G401.6 (cell line): ENCODE measurements around the gene ELOVL6.
A peak's percentile ranks its signal among the peaks of the same experiment; 100 is the strongest.
"Not testable (repeated sequence)": the region's sequence is repeated elsewhere in the genome, so short reads cannot be mapped to it uniquely, and the experiment has no call there.

ENCODE experiments used
- FAIRE-seq: peaks from 2 replicates; lab custom pipeline; 2012; peaks lifted over from hg19 to GRCh38; lab: Jason Lieb, UNC

Gene ELOVL6

DNA sequence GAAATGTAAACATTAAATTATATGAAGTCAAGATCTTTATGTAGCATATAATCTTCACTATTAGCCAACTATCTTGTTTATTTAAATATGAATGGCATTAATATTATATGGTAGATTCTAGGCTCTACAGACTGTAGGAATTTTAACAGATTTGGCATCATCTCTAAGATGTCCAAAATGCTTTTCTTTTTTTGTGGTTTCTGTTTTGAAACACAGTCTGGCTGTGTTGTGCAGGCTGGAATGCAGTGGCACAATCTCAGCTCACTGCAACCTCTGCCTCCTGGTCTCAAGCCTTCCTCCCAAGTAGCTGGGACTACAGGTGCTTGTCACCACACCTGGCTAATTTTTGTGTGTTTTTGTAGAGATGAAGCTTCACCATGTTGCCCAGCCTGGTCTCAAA is 76.2 kb downstream of the ELOVL6 start:
- FAIRE-seq, result no peak

DNA sequence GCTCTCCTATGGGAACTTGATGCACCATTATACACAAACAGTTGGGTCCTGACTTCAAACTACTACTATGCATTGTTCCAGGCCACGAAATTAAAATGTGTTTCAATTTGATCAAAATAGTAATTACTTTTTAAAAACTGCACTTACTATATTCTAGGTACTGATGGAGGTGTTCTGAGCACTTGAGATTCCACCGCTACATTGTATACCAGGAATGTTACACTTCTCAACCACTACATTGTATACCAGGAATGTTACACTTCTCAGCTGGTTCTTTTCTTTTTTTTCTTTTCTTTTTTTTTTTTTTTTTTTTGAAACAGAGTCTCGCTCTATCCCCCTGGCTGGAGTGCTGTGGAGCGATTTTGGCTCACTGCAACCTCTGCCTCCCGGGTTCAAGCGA is 77.9 kb downstream of the ELOVL6 start:
- FAIRE-seq, result no peak

DNA sequence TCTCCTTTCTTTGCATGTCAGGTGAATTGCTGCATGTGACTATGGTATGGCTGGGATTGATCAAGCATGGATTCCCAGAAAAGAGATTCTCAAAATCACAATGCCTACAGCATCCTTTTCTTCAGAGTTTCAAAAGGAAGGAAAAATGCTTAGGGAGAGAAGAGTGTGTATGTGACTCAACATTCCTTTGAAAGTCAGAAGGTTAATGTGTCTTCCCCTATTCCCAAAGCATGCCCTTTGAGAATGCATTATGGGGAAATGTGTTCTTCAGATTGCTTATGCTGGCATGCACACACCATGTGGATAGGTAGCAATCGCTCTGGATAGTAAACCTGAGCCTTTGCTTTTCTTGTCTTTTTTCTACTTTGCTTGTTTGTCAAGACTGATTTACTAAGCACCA is 78.5 kb downstream of the ELOVL6 start:
- FAIRE-seq, result no peak

DNA sequence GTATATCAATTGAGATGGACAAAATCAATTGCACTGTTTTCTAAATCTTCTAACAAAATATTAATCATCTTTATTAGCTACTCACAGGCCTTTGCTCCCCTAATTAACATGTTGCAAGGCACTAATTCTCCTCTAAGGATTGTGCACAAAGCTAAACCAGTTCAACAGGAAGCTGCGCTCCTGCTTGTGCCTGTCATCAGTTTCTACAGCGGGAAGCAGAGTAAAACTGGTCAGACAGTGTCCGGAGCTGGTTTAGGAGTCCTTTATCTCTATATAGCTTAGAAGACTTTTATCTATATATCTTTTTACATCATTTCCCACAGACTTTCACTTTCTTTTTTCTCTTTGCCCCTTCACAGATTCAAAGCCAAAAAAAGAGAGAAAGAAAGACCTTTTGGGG is 79.1 kb downstream of the ELOVL6 start:
- no peak for FAIRE-seq

DNA sequence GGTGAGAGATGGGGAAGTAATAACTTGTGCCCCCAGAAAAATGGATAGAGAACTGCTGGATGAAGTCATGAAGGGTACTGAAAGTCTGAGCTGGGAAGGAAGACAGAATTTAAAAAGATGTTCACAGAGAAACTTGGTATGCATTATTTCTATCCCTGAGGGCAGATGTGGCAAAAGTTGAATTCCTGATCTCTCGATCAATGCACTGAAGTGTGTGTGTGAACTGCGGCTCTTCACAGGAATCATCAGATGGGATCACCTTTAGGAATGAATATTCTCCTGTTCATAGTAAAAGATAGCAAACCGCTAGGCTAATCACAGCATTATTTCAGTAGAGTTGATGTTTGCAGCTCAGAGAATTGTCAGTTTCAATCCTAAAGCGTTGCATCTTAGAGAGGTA is 86.4 kb downstream of the ELOVL6 start:
- FAIRE-seq, result no peak

DNA sequence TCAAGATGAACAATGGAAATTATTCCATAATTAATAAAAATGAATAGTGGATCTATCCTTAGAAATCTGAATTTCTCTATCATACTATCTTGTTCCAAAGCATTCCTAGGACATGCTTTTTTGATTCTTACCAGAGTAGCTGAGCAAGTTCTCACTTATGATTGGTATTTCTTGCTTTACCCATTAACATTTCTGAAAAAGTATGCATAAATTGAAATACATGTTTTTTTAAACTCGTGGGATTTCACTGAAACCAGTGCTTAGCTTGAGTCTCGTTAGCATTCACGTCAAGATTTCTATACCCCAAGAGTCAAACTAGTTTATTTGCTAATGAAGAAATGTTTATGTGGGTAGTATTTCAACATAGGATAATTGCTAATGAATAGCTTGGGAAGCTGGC is 89.0 kb downstream of the ELOVL6 start:
- no peak for FAIRE-seq

DNA sequence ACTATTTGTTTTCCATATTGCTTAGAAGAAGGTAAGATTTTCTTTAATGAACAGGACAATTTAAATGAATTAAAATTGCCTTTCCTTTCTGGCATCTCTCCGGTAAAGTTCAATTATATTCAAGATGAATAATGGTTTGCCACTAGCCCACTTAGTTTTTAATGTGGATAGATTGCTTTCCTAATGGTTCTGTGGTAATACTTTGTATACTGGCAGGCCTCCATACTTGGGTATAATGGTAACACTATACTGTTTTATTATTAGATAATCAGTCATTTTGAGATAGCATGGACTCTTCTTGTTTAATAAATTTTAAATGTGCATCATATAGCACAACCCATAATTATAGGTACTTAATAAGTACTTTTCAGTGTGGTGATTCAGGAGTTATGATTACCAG is 89.5 kb downstream of the ELOVL6 start:
- FAIRE-seq, result no peak

DNA sequence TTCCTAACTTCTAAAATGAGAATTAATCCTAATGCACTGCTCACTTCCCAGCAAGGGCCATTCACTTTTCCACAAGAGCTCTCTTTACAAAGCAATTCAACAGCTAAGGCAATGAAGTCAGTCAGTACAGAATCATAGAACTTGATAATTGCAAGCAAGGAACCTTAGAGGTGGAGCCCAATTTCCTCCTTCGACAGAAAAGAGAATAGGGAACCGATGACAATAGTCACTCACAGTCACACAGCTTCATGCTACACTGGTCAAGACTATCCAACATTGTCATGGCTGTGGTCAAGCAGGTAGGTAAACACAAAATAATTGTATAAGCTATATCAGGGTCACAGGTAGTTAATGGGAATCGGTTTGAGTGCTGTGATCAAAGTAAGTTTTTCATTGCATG is 90.0 kb downstream of the ELOVL6 start:
- no peak for FAIRE-seq

DNA sequence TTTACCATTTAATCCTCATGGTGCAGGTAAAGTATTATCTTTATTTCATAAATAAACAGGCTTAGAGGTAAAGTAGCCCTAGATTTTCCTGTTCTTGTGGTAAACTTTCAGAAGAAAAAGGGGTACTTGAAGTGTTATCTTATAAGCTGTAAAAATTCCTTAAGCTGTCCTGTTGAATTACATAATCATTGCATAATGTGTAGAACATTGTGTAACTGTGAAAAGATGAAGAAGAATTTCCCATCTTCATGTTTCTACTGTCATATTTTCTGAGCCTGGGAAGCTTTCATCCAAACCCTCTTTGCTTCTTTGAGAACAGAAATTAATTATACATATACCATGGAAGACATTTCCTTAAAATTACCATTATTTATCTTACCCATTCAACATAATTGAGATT is 90.5 kb downstream of the ELOVL6 start:
- FAIRE-seq, result no peak

DNA sequence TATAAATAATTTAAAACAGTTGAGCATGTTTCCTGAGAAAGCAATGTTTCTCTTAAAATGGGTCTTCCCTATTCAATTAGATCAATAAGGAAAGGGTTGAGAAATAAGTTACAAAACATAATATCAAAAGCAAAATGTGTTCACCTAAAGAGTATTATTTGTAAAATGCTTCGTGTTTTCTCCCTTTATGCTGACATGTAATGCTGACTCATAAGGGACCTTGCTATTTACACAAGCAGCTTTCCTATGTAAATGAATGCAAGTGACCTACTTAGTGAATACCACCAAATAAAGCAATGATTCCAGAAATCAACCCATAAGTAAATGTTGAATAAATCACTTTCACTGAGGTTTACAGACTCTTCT is 91.5 kb downstream of the ELOVL6 start:
- no peak for FAIRE-seq

DNA sequence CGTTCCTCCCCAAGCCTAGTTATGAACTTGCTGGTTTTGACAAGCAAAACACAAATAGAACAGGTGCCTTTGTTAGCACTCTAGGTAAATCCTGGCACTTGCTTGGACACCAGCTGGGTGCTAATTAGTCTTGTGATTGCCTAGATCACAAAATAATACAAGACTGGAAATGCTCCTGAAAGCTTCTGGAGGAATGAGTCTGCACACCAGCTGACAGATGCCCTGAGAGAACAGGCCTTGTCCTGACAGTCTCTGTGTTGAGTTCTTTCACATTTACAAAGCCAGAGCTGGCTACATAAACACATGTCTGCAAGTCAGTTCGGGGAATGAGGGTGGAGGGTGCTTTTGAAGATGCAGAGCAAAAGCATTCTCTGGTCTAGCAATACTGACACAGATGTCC is 93.8 kb downstream of the ELOVL6 start:
- no peak for FAIRE-seq

DNA sequence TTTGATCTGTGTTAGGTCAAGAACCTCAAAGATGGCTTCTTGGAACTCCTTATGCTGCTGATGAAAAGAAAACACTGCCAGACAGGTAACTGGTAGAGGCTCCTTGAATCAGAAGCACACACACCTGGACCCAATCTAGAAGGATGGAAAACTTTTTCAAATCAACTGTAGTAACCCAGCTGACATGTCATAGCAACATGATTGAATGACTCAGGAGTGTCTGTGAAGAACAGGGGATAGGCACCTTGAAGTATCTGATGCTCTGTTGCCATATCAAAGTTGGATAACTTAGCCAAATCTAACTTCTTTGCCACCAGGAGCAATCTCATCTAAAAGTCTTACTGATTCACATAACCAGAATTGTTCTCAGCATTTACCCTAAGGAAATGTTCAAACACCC is 98.8 kb downstream of the ELOVL6 start:
- no peak for FAIRE-seq

DNA sequence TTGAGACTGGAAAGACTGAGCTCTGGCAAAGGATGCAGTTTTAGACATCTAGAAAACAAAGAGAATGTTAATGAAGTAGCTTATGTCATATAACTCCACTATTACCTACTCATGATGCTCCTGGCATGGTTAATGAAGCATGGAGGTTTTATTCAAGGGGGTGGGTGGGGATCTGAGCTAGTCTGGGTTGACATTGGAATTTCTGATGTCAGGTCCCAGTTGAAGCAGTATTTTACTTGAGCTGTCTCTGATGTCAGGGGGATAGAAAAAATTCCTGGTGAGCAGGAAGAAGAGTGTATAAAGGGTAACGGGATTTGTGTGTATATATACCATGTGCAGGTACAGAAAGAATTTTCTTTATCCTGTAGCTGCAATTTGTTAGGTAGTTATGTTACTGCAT is 102.0 kb downstream of the ELOVL6 start:
- no peak for FAIRE-seq

DNA sequence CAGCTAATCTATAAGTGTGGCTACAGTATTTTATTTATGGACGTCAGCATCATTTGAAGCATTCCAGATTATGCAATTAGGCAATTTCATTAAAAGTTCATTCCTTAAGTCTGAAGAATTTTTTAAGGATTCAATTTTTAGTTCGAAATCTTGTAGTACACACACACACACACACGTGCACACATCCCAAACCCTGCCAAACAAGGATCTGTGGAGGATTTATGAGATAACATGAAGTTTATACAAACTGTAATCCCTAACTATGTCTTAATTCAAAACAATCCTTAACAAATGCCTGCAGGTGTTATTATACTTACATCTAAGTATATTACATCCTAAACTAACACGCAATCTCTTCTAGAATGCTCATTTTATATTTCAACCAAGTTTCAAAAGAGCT is 105.8 kb downstream of the ELOVL6 start:
- no peak for FAIRE-seq

DNA sequence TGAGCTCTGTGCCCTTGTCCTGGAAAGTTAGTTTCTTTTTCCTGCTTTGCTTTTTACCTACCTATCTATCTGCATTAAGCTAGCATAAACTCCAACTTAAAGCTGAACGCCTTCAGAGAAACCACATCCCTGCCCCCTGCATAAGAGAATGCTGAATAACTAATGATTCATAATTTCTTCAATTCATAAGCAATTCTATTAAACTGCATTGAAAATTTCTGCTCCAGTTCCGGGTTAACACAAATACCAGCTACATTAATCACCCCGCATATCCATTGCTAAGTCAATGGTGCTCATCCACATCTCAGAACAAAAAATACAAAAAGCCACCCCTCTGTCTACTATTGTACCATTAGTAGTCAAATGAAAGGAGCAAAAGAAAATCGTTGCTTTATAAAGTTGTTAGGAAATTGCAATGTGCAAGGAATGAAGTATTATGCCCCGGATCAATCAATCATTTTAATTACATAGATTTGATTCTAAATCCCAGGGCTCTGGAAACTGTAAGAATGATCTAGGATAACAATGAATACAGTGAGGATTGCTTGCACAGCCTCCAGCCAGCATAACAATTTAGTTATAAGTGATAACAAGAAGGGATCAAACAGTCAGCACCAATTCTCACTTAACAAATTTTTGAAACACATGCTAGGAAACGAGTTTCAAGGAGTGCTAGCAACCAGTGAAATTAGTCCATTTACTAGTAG is 106.8 kb downstream of the ELOVL6 start:
- FAIRE-seq, result no peak

DNA sequence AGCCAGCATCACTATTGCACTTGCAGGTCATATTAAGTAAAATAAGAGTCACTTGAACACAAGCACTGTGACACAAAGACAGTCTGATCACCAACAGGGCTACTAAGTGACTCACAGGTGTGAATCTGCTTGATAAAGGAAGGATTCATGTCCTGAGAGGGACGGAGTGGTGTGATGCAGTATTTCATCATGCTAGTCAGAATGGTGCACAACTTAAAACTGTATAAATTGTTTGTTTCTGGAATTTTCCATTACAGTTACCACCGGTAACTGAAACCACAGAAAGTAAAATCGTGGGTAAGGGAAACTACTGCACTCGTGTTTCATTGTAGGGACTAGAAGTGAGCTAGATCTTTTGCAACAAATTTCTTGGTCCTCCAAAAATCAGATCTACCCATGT is 109.7 kb downstream of the ELOVL6 start:
- FAIRE-seq, result no peak

DNA sequence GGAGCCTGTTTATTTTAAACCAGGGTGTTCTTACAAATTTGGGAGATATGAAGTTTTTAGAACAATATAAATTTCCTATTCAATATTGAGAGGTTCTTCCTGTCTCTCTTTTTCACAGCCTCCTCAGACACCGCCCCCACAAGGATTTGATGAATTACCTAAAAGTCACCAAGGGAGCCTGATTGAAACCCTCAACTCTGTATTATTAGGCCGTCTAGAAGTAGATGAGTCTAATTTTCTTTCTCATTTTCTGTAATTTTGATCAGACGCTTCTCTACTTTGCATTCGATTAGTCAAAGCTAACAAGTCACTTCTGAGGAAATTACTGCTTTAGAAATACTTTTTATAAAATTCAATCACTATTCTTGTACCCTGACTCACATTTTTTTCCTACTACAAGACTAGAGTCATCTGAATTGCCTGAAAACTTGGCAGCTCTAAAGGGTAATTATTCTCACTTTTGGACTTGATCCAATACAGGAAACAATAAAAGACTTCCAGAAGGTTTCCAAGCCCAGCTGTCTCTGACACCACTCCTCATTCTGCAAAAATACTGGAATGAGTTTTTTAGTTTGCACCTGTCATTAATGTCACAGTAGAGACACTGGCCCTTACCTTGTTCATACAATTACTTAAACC is 111.2 kb downstream of the ELOVL6 start:
- FAIRE-seq, result no peak

DNA sequence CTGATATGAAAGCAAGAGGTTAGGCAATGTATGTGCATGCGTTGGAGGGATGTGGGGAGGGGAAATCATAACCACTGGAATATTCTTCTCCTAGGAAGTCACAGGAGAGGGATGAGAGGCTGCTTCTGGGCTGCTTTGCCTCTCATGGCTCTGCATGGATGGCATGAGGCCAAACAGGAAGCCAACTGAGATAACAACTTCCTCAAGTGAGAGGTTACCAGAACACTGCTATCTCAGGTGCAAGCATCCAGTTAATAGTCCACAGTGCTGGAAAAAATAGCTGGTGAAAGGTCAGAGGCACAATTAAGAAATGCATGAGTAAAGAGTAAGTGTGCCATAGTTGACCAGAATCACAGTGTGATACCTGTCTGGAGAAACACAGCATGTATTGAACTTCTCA is 113.3 kb downstream of the ELOVL6 start:
- no peak for FAIRE-seq

DNA sequence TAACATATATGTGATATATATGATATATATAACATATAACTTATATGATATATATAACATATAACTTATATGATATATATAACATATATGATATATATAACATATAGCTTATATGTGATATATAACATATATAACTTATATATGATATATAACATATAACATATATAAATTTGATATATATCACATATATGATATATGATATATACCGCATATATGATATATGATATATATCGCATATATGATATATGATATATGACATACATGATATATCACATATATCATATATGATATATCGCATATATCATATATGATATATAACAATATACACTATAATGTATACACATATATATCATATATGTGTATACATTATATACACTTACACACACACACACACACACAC is 114.3 kb downstream of the ELOVL6 start:
- FAIRE-seq, result peak; percentile 97

DNA sequence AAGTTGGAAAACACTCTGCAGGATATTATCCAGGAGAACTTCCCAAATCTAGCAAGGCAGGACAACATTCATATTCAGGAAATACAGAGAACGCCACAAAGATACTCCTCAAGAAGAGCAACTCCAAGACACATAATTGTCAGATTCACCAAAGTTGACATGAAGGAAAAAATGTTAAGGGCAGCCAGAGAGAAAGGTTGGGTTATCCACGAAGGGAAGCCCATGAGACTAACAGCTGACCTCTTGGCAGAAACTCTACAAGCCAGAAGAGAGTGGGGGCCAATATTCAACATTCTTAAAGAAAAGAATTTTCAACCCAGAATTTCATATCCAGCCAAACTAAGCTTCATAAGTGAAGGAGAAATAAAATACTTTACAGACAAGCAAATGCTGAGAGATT is 120.3 kb downstream of the ELOVL6 start:
- FAIRE-seq, result not testable (repeated sequence)

DNA sequence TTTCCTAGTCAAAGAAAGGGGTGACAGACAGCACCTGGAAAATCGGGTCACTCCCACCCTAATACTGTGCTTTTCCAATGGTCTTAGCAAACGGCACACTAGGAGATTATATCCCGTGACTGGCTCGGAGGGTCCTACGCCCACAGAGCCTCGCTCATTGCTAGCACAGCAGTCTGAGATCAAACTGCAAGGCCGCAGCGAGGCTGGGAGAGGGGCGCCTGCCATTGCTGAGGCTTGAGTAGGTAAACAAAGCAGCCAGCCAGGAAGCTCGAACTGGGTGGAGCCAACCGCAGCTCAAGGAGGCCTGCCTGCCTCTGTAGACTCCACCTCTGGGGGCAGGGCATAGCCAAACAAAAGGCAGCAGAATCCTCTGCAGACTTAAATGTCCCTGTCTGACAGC is 121.6 kb downstream of the ELOVL6 start:
- FAIRE-seq, result not testable (repeated sequence)

DNA sequence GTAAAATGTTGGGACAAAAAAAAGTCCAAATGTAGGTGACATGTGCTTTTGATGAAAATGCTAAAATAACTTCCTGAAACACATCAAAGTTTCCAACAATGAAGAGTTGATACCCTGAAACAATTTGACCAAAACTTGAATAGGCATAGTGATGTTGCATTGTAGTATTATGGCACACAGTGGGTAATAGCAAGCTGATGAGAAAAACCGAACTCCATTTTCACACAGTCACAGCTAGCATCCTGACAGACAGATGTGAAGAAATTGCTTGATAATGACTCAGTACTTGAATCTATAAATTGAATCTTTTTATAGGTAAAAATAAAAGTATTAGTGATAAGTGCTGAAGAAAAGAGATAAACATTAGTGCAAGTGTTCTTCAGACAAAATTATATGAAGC is 122.5 kb downstream of the ELOVL6 start:
- no peak for FAIRE-seq

DNA sequence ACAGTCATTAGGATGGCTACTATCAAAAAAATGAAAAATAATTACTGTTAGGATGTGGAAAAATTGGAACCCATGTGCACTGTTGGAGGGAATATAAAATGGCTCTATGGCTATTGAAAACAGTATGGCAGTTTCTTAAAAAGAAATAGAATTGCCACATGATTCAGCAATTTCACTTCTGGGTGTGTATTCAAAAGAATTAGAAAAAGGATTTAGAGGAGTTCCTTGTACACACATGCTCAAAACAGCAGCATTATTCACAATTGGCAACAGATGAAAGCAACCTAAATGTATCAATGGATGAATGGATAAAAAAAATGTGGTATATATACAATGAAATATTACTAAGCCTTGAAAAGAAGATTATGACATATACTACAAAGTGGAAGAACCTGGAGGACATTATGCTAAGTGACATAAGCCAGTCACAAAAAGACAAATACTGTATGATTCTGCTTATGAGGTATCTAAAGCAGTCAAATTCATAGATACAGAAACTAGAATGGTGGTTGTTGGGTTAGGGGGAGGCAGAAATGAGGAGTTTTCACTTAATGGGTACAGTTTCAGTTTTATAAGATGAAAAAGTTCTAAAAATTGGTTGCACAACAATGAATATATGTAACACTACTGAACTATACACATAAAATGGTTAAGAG is 123.2 kb downstream of the ELOVL6 start:
- FAIRE-seq, result no peak

DNA sequence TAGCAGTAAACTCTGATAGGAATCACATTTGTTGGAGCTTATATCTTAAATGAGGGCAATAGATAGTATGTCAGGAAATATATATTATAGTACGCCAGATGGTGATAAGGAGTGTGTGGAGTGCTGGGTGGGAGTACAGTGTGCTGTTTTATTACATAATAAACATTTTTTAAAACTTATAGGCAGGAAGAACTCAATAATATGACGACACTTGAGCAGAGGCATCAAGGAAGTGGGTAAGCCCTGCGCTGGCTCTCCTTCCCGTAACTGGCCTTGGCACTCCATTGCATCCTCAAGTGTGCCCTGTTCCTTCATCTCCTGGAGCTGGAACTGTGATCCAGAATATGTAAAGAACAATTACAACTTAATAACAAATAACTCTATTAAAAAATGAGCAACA is 123.8 kb downstream of the ELOVL6 start:
- no peak for FAIRE-seq
